ENCODE measurements around the gene CLRN2. TPM values are rescaled to one million over a fixed set of nuclear protein-coding genes. Genes with fewer than 3 reads are reported as not detected.

The CLRN2 gene
- polyA plus RNA-seq, 1 donor from 2014 or later = not detected

DNA sequence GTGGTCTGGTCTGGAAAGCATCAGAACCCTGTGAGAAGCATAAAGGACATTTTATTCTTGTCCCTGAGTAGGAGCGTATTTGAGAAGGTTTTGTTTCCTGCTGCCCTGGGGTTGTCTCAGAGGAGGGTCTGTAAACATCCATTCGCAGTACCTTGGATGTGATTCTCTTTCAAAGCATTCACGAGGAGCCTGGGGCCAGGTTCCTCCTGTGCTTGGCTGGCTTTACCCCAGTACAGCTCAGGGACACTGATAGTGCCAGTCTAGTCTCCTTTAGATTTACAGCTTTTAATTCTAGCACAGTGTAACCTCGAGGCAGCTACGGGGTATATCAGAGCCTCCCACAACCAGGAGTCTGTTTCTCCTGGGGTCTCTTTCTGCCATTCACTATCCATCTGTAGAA is 2.7 kb downstream of the CLRN2 start:
- H3K27me3 ChIP-seq (ENCODE audit: insufficient read depth, low read depth, low read length) = no peaks in the 10 kb centered on the region
- no peaks in the 10 kb centered on the region for H3K9me3 ChIP-seq (ENCODE audit: low read length)
- H3K36me3 ChIP-seq (ENCODE audit: insufficient read depth, low read length) = no peaks in the 10 kb centered on the region
- H3K27ac ChIP-seq (ENCODE audit: low read length) = no peak overlapping the region
- no peaks in the 10 kb centered on the region for H4K20me1 ChIP-seq (ENCODE audit: insufficient read depth)
- H3K4me3 ChIP-seq (ENCODE audit: low read length) = no peak overlapping the region
- no peaks in the 10 kb centered on the region for H3F3A ChIP-seq (ENCODE audit: insufficient read depth, low read length, poor library complexity, severe bottlenecking)
- H3K4me2 ChIP-seq (ENCODE audit: low read length) = no peak overlapping the region
- H3K9me2 ChIP-seq (ENCODE audit: insufficient read depth, low read length) = no peaks in the 10 kb centered on the region
- H2AFZ ChIP-seq (ENCODE audit: low read depth, low read length) = no peak overlapping the region
- no peaks in the 10 kb centered on the region for H3K79me2 ChIP-seq (replicated peaks; ENCODE audit: insufficient read depth, low read length)
- TF ChIP-seq REST (IDR thresholded peaks at IDR 0.05; ENCODE audit: borderline replicate concordance) (no peak), SMC3 (conservative IDR thresholded peaks at IDR 0.05; ENCODE audit: poor library complexity) (no peak), RAD21 (conservative IDR thresholded peaks at IDR 0.05) (no peak), POLR2AphosphoS5 (IDR thresholded peaks at IDR 0.05) (no peak), MXI1 (conservative IDR thresholded peaks at IDR 0.05; ENCODE audit: poor library complexity, severe bottlenecking) (no peak), TAF1 (IDR thresholded peaks at IDR 0.05; ENCODE audit: low read depth) (no peak)
- H3K9ac ChIP-seq (ENCODE audit: low read length) = no peak overlapping the region

GRCh38 chr4:17521595-17521994 is 6.6 kb downstream of the CLRN2 start:
- Histone ChIP-seq H3K4me3 (ENCODE audit: low read length) (no peak overlapping the region), H3F3A (ENCODE audit: insufficient read depth, low read length, poor library complexity, severe bottlenecking) (no peaks in the 10 kb centered on the region), H4K20me1 (ENCODE audit: insufficient read depth) (no peaks in the 10 kb centered on the region), H3K9me3 (ENCODE audit: low read length) (no peaks in the 10 kb centered on the region), H3K27me3 (ENCODE audit: insufficient read depth, low read depth, low read length) (no peaks in the 10 kb centered on the region), H2AFZ (ENCODE audit: low read depth, low read length) (no peak overlapping the region), H3K4me2 (ENCODE audit: low read length) (no peak overlapping the region), H3K9ac (ENCODE audit: low read length) (no peak overlapping the region), H3K27ac (ENCODE audit: low read length) (no peak overlapping the region), H3K9me2 (ENCODE audit: insufficient read depth, low read length) (no peaks in the 10 kb centered on the region), H3K36me3 (ENCODE audit: insufficient read depth, low read length) (no peaks in the 10 kb centered on the region), H3K79me2 (replicated peaks; ENCODE audit: insufficient read depth, low read length) (no peaks in the 10 kb centered on the region)
- TF ChIP-seq MXI1 (conservative IDR thresholded peaks at IDR 0.05; ENCODE audit: poor library complexity, severe bottlenecking) = no peak
- no peak for TF ChIP-seq TAF1 (IDR thresholded peaks at IDR 0.05; ENCODE audit: low read depth)
- no peak for TF ChIP-seq EZH2 (IDR thresholded peaks at IDR 0.05; ENCODE audit: borderline replicate concordance, insufficient read depth, low read length, poor library complexity, severe bottlenecking)
- TF ChIP-seq, protein P1, sequence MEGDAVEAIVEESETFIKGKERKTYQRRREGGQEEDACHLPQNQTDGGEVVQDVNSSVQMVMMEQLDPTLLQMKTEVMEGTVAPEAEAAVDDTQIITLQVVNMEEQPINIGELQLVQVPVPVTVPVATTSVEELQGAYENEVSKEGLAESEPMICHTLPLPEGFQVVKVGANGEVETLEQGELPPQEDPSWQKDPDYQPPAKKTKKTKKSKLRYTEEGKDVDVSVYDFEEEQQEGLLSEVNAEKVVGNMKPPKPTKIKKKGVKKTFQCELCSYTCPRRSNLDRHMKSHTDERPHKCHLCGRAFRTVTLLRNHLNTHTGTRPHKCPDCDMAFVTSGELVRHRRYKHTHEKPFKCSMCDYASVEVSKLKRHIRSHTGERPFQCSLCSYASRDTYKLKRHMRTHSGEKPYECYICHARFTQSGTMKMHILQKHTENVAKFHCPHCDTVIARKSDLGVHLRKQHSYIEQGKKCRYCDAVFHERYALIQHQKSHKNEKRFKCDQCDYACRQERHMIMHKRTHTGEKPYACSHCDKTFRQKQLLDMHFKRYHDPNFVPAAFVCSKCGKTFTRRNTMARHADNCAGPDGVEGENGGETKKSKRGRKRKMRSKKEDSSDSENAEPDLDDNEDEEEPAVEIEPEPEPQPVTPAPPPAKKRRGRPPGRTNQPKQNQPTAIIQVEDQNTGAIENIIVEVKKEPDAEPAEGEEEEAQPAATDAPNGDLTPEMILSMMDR (IDR thresholded peaks at IDR 0.05; ENCODE audit: poor library complexity, severe bottlenecking) = no peak
- no peak for TF ChIP-seq POLR2AphosphoS5 (IDR thresholded peaks at IDR 0.05)
- no peak for TF ChIP-seq EP300 (conservative IDR thresholded peaks at IDR 0.05; ENCODE audit: poor library complexity, severe bottlenecking)
- no peak for TF ChIP-seq RAD21 (conservative IDR thresholded peaks at IDR 0.05)
- TF ChIP-seq REST (IDR thresholded peaks at IDR 0.05; ENCODE audit: borderline replicate concordance) = no peak
- no peak for TF ChIP-seq SMC3 (conservative IDR thresholded peaks at IDR 0.05; ENCODE audit: poor library complexity)
